HG03103 (cell line): Measurements from ENCODE around the gene DDN.

Experiments
- ATAC-seq: cut with Tn5 transposase; IDR thresholded peaks from one replicate; pipeline ENCODE4 v1.9.1; 2021; ENCODE audit warnings: low read depth; ENCODE audit not compliant: unreplicated experiment

The DDN gene

GRCh38 chr12:48985901-48986300 lies 13.3 kb downstream of the DDN start:
- ATAC-seq, result no peak

- no peak for ATAC-seq
These were observed 13.7 kb downstream of the DDN start for GRCh38 chr12:48985475-48985897.

GRCh38 chr12:48982397-48983080 lies 16.6 kb downstream of the DDN start:
- no peak for ATAC-seq

- ATAC-seq, result no peak
These were observed 17.4 kb downstream of the DDN start for GRCh38 chr12:48981757-48982157.

- ATAC-seq, result no peak
These were observed 18.0 kb downstream of the DDN start for GRCh38 chr12:48980953-48981756.

- no peak for ATAC-seq
These were observed 18.7 kb downstream of the DDN start for GRCh38 chr12:48980389-48980952.

- ATAC-seq, result no peak
These were observed 19.4 kb downstream of the DDN start for GRCh38 chr12:48979602-48980388.

- ATAC-seq, result no peak
These were observed 20.2 kb downstream of the DDN start for GRCh38 chr12:48978741-48979601.

GRCh38 chr12:48978291-48978740 lies 20.9 kb downstream of the DDN start, which contains the start of gene WNT1:
Gene WNT1, plus strand, starts transcription at chr12:48978322. Its CDS starts 329 bp downstream, at chr12:48978651.
- no peak for ATAC-seq

- no peak for ATAC-seq
These were observed 21.6 kb downstream of the DDN start for GRCh38 chr12:48977290-48978281.

GRCh38 chr12:48973941-48974673 lies 25.1 kb downstream of the DDN start:
- no peak for ATAC-seq

- ATAC-seq, result no peak
These were observed 25.6 kb downstream of the DDN start for GRCh38 chr12:48973531-48973930.

GRCh38 chr12:48972952-48973483 lies 26.2 kb downstream of the DDN start:
- no peak for ATAC-seq

- ATAC-seq, result no peak
These were observed 26.8 kb downstream of the DDN start for GRCh38 chr12:48972213-48972951.

- ATAC-seq, result no peak
These were observed 28.4 kb downstream of the DDN start for GRCh38 chr12:48970702-48971334.
